CD4-positive, alpha-beta T cell (primary cell): ENCODE measurements around the gene C17orf67. TPM values are rescaled to one million over a fixed set of nuclear protein-coding genes. Genes with fewer than 3 reads are reported as not detected.

Source experiments
- ATAC-seq: fragments of 200-7000 bp; cut with Tn5 transposase; one replicate; pipeline ENCODE4 v1.10.0; 2022; ENCODE audit warnings: mild to moderate bottlenecking; ENCODE audit not compliant: poor library complexity
- CTCF ChIA-PET: fragments of 350-600 bp; sonication (Branson Sonifier 250); formaldehyde crosslinking; loops from one replicate; lab custom pipeline; 2021; ENCODE audit warnings: antibody characterized with exemption, inconsistent platforms; lab: Charles Lee
- POLR2A ChIA-PET: fragments of 350-600 bp; sonication (Branson Sonifier 250); formaldehyde crosslinking; loops from one replicate; lab custom pipeline; 2021; ENCODE audit warnings: antibody characterized with exemption, inconsistent platforms; lab: Charles Lee
- DNase-seq, 14 experiments: peaks; one replicate each; pipeline ENCODE4 v3.0.0-alpha.2; 2013 to 2020; ENCODE audit warnings: mixed read lengths in 2 of 14
- H3K27ac ChIP-seq, 2 donors: one replicate each; pipeline versions ENCODE4 v1.5.1 to v1.7.0; 2013; ENCODE audit warnings: low read length in 2 of 2, low read depth in 1 of 2, mild to moderate bottlenecking in 1 of 2
- H3K27me3 ChIP-seq, 2 experiments: 1 replicate in 1 of 2; 2 replicates in 1 of 2; pipeline versions ENCODE4 v1.6.1 to v1.7.0; 2013; ENCODE audit warnings: low read length in 2 of 2, control low read depth in 1 of 2, mild to moderate bottlenecking in 1 of 2, moderate library complexity in 1 of 2; ENCODE audit not compliant: insufficient read depth in 2 of 2, control insufficient read depth in 1 of 2
- H3K36me3 ChIP-seq: one replicate; pipeline ENCODE4 v1.6.1; 2013; ENCODE audit warnings: low read length, control low read depth; ENCODE audit not compliant: insufficient read depth
- H3K4me1 ChIP-seq: one replicate; pipeline ENCODE4 v1.6.1; 2013; ENCODE audit warnings: low read length, control low read depth; ENCODE audit not compliant: insufficient read depth
- H3K4me3 ChIP-seq: one replicate; pipeline ENCODE4 v1.5.1; 2013; ENCODE audit warnings: mild to moderate bottlenecking, low read length, moderate library complexity
- H3K9me3 ChIP-seq, 2 experiments: 1 replicate in 1 of 2; 2 replicates in 1 of 2; pipeline versions ENCODE4 v1.6.1 to v1.7.0; 2013; ENCODE audit warnings: low read length in 2 of 2, mild to moderate bottlenecking in 2 of 2, control low read depth in 1 of 2, moderate library complexity in 1 of 2; ENCODE audit not compliant: control insufficient read depth in 1 of 2, insufficient read depth in 1 of 2
- H3K27ac Mint-ChIP-seq: one replicate; pipeline ENCODE4 v1.8.0; 2020; ENCODE audit warnings: mixed read lengths
- H3K27me3 Mint-ChIP-seq: one replicate; pipeline ENCODE4 v1.8.0; 2021; ENCODE audit warnings: mixed read lengths
- H3K36me3 Mint-ChIP-seq: one replicate; pipeline ENCODE4 v1.8.0; 2021; ENCODE audit warnings: low read depth, mixed read lengths
- H3K4me1 Mint-ChIP-seq: one replicate; pipeline ENCODE4 v1.8.0; 2021; ENCODE audit warnings: low read depth, mixed read lengths
- H3K4me3 Mint-ChIP-seq: one replicate; pipeline ENCODE4 v1.8.0; 2020; ENCODE audit warnings: mild to moderate bottlenecking, mixed read lengths
- H3K9me3 Mint-ChIP-seq: one replicate; pipeline ENCODE4 v1.8.0; 2020; ENCODE audit warnings: mixed read lengths
- intact Hi-C, 2 experiments: fragments of 100-400 bp; cut with DNase I in 1 of 2; cut with micrococcal nuclease in 1 of 2; formaldehyde crosslinking; loops; one replicate each; pipeline versions ENCODE4 v1.15.1 to v1.9.0; 2023 to 2025; cut with DNase I, micrococcal nuclease
- total RNA-seq, 174 experiments: library from RNA in 2 of 174; stranded (reverse) in 2 of 174; gene quantifications; one replicate each; pipeline ENCODE4 v1.2.3 and lab custom pipeline; 2021 to 2026
- TF ChIP-seq, protein P1 (sequence below): fragments of 200-600 bp; IDR thresholded peaks from one replicate; pipeline ENCODE4 v1.8.0; 2022; ENCODE audit warnings: antibody characterized with exemption, mild to moderate bottlenecking

C17orf67 gene
- total RNA-seq, 2 experiments from 2014 or later = 4.3 to 4.8 TPM

DNA sequence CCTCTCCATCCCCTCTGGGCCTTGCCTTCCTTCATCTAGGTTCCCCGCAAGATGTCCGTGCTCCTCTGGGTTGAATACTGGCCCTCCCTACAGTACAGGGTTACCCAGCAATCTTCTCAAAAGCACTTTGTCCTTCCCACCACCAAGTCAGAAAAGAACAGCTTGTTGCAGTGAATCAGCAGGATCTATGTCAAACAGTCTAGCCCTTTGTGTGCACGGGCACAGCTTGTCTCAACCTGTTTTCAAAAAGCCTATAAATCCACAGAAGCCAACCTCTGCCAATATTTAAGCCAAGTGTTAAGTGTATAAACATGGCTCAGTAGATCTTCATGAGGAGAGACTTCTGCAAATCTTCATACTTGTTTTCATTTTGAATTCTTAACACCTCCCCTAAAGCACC lies 25.2 kb downstream of the C17orf67 start:
- TF ChIP-seq, protein P1, sequence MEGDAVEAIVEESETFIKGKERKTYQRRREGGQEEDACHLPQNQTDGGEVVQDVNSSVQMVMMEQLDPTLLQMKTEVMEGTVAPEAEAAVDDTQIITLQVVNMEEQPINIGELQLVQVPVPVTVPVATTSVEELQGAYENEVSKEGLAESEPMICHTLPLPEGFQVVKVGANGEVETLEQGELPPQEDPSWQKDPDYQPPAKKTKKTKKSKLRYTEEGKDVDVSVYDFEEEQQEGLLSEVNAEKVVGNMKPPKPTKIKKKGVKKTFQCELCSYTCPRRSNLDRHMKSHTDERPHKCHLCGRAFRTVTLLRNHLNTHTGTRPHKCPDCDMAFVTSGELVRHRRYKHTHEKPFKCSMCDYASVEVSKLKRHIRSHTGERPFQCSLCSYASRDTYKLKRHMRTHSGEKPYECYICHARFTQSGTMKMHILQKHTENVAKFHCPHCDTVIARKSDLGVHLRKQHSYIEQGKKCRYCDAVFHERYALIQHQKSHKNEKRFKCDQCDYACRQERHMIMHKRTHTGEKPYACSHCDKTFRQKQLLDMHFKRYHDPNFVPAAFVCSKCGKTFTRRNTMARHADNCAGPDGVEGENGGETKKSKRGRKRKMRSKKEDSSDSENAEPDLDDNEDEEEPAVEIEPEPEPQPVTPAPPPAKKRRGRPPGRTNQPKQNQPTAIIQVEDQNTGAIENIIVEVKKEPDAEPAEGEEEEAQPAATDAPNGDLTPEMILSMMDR = no peak
- Mint-ChIP-seq H3K36me3 (peaks cover 19% of the 10 kb centered on the region), H3K27me3 (no peaks in the 10 kb centered on the region), H3K9me3 (no peaks in the 10 kb centered on the region), H3K4me1 (no peaks in the 10 kb centered on the region), H3K27ac (no peak overlapping the region), H3K4me3 (no peak overlapping the region)
- DNase-seq = no peak
- CTCF ChIA-PET = no interaction called here
- H3K9me3 ChIP-seq = no peaks in the 10 kb centered on the region
- POLR2A ChIA-PET = no interaction called here
- no peaks in the 10 kb centered on the region for H3K27me3 ChIP-seq
- no peaks in the 10 kb centered on the region for H3K36me3 ChIP-seq
- H3K27ac ChIP-seq = no peak overlapping the region
- H3K4me3 ChIP-seq = no peak overlapping the region
- intact Hi-C loops = no loop called here
- no peaks in the 10 kb centered on the region for H3K4me1 ChIP-seq
- no peak for ATAC-seq

DNA sequence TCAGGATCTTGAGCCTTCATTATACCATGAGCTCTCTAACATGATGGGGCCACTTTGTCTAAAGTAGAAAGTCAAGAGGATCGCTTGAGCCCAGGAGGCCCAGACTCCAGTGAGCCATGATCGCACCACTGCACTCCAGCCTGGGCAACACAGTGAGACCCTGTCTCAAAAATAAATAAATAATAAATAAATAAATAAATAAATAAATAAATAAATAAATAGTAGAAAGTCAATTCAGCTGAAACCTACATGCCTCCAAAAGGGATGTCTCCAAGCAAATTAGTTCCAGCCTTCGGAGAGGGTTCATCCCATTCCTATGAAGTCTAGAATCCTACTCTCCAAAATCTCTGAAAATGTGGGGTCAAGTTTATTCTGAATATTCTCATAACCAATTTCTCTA lies 26.0 kb downstream of the C17orf67 start:
- DNase-seq = no peak
- Histone ChIP-seq H3K27me3 (no peaks in the 10 kb centered on the region), H3K4me3 (no peak overlapping the region), H3K9me3 (no peaks in the 10 kb centered on the region), H3K36me3 (no peaks in the 10 kb centered on the region), H3K27ac (no peak overlapping the region), H3K4me1 (no peaks in the 10 kb centered on the region)
- no peak for ATAC-seq
- no peaks in the 10 kb centered on the region for H3K9me3 Mint-ChIP-seq
- ChIA-PET CTCF (no interaction called here), POLR2A (no interaction called here)
- intact Hi-C loops = no loop called here
- TF ChIP-seq, protein P1 = no peak
- peaks cover 21% of the 10 kb centered on the region for H3K36me3 Mint-ChIP-seq
- no peaks in the 10 kb centered on the region for H3K4me1 Mint-ChIP-seq
- H3K4me3 Mint-ChIP-seq = no peak overlapping the region
- H3K27me3 Mint-ChIP-seq = no peaks in the 10 kb centered on the region
- no peak overlapping the region for H3K27ac Mint-ChIP-seq

DNA sequence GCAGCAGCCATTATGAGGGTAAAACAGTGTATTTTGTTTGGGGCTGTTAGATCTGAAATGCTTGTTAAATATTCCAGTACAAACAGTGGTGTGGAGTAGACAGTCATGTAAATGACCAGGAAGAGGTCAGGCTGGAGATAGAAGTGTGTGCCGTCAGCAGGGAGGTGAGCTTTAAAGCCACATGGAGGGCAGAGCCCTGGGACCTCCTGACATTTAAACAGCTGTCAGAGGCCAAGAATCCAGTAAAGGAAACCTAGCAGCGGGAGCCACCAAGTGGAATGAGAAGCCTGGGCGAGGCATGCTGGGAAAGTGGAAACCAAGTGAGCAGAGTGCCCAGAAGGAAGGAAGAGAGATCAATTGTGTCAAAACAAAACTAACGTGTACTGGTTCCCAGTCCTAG lies 26.8 kb downstream of the C17orf67 start:
- Mint-ChIP-seq H3K4me3 (no peak overlapping the region), H3K9me3 (no peaks in the 10 kb centered on the region), H3K36me3 (peaks cover 21% of the 10 kb centered on the region), H3K4me1 (no peaks in the 10 kb centered on the region), H3K27ac (no peak overlapping the region), H3K27me3 (no peaks in the 10 kb centered on the region)
- Histone ChIP-seq H3K4me3 (no peak overlapping the region), H3K27ac (no peak overlapping the region), H3K36me3 (no peaks in the 10 kb centered on the region), H3K4me1 (no peaks in the 10 kb centered on the region), H3K27me3 (no peaks in the 10 kb centered on the region), H3K9me3 (no peaks in the 10 kb centered on the region)
- ChIA-PET POLR2A (no interaction called here), CTCF (no interaction called here)
- TF ChIP-seq, protein P1 = no peak
- intact Hi-C loops = no loop called here
- no peak for DNase-seq
- no peak for ATAC-seq
